ENCODE measurements around the gene EP400.
"Not testable (repeated sequence)": the region's sequence is repeated elsewhere in the genome, so short reads cannot be mapped to it uniquely, and the experiment has no call there.

- TF ChIP-seq ZNF23 (CRISPR knock-in tag; IDR thresholded peaks at IDR 0.05); DEAF1 (CRISPR knock-in tag; IDR thresholded peaks at IDR 0.05); MEIS2 (IDR thresholded peaks at IDR 0.05; ENCODE audit: partially characterized antibody): not testable (repeated sequence)
Observed at GRCh38 chr12:131985510-131985875, 35.8 kb downstream of the EP400 start.
